Thyroid gland (tissue), 4 donors: ENCODE results near the gene UROC1.

ENCODE experiments used
- POLR2A ChIP-seq, 2 donors: fragments of 450-650 bp; IDR thresholded peaks; one replicate each; pipeline ENCODE4 v1.6.1; 2017; ENCODE audit warnings: antibody characterized with exemption in 2 of 2, mild to moderate bottlenecking in 2 of 2, moderate library complexity in 1 of 2
- TF ChIP-seq, protein P1 (sequence below), 6 experiments: fragments of 200-600 bp in 3 of 6; fragments of 450-650 bp in 3 of 6; sonication (generic) in 3 of 6; IDR thresholded peaks; one replicate each; pipeline ENCODE4 v1.5.1; 2016 to 2019; ENCODE audit warnings: antibody characterized with exemption in 6 of 6, mild to moderate bottlenecking in 2 of 6, inconsistent platforms in 1 of 6, moderate library complexity in 1 of 6

- TF ChIP-seq, protein P1, sequence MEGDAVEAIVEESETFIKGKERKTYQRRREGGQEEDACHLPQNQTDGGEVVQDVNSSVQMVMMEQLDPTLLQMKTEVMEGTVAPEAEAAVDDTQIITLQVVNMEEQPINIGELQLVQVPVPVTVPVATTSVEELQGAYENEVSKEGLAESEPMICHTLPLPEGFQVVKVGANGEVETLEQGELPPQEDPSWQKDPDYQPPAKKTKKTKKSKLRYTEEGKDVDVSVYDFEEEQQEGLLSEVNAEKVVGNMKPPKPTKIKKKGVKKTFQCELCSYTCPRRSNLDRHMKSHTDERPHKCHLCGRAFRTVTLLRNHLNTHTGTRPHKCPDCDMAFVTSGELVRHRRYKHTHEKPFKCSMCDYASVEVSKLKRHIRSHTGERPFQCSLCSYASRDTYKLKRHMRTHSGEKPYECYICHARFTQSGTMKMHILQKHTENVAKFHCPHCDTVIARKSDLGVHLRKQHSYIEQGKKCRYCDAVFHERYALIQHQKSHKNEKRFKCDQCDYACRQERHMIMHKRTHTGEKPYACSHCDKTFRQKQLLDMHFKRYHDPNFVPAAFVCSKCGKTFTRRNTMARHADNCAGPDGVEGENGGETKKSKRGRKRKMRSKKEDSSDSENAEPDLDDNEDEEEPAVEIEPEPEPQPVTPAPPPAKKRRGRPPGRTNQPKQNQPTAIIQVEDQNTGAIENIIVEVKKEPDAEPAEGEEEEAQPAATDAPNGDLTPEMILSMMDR (IDR thresholded peaks at IDR 0.05), result no peak
- no peak for TF ChIP-seq POLR2A (IDR thresholded peaks at IDR 0.05)
These were observed 15.8 kb downstream of the UROC1 start for GRCh38 chr3:126501736-126502135.
